Activated CD4-positive, alpha-beta memory T cell treated with anti-CD3 and anti-CD28 coated beads for 36 hours (primary cell): Measurements from ENCODE around the gene GHDC. TPM values are rescaled to one million over a fixed set of nuclear protein-coding genes. Genes with fewer than 3 reads are reported as not detected.
A peak's percentile ranks its signal among the peaks of the same experiment; 100 is the strongest.

Source experiments
- CTCF ChIA-PET: fragments of 350-600 bp; sonication (Branson Sonifier 250); formaldehyde crosslinking; loops from one replicate; lab custom pipeline; 2021; ENCODE audit warnings: antibody characterized with exemption, inconsistent platforms; lab: Charles Lee
- POLR2A ChIA-PET: fragments of 350-600 bp; sonication (Branson Sonifier 250); formaldehyde crosslinking; loops from one replicate; lab custom pipeline; 2021; ENCODE audit warnings: antibody characterized with exemption; lab: Charles Lee
- DNase-seq: peaks from one replicate; pipeline ENCODE4 v3.0.0-alpha.2; 2020
- H3K27ac Mint-ChIP-seq: one replicate; pipeline ENCODE4 v1.8.0; 2021; ENCODE audit warnings: mixed read lengths
- H3K27me3 Mint-ChIP-seq: one replicate; pipeline ENCODE4 v1.8.0; 2021; ENCODE audit warnings: mixed read lengths
- H3K36me3 Mint-ChIP-seq: one replicate; pipeline ENCODE4 v1.8.0; 2021; ENCODE audit warnings: mixed read lengths
- H3K4me1 Mint-ChIP-seq: one replicate; pipeline ENCODE4 v1.8.0; 2021; ENCODE audit warnings: low read depth, mixed read lengths
- H3K4me3 Mint-ChIP-seq: one replicate; pipeline ENCODE4 v1.8.0; 2021; ENCODE audit warnings: mild to moderate bottlenecking, mixed read lengths
- H3K9me3 Mint-ChIP-seq: one replicate; pipeline ENCODE4 v1.8.0; 2021; ENCODE audit warnings: mixed read lengths
- intact Hi-C: fragments of 100-400 bp; cut with micrococcal nuclease; formaldehyde crosslinking; loops from one replicate; pipeline ENCODE4 v1.15.1; 2023
- total RNA-seq, 2 experiments: library from RNA; stranded (reverse); gene quantifications; one replicate each; pipeline ENCODE4 v1.2.3, GENCODE V29; 2021

Gene GHDC
- total RNA-seq, 2 experiments from 2014 or later: 13.1 to 13.5 TPM

DNA sequence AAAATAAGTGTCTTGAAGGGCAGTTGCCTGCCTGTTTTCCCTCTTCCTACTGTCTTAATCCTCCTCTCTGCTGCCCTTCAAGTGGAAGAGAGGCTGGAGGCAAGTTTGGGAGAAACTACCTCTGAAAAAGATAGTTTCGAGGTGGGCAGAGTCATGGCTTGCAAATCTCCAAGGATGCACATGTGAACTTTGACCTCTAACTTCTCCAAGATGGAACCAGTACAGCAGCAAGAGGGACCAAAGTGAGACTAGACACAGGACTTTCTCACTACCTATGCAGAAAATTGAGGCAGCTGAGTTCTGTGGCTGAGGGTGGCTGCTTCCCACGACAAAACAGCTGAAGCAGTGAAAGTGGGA is 12.5 kb downstream of the GHDC start:
- DNase-seq: no peak
- intact Hi-C loops: loop anchor here (1.0 to 10.0 kb wide), 6 partner anchors 27 to 353 kb away; partner anchors contain the start of genes DNAJC7, NAGLU, RAB5C and STAT5A
- Mint-ChIP-seq H3K9me3 (no peaks in the 10 kb centered on the region), H3K27me3 (peaks cover 2% of the 10 kb centered on the region), H3K4me3 (peak overlapping the region; percentile 51), H3K27ac (no peak overlapping the region), H3K36me3 (no peaks in the 10 kb centered on the region), H3K4me1 (peaks cover 57% of the 10 kb centered on the region)
- ChIA-PET POLR2A (interaction anchor here (1.1 to 2.3 kb wide), 4 partner anchors 12 to 164 kb away, joined by 3 to 7 read pairs (median 5); partner anchors contain the start of genes DNAJC7 and GHDC), CTCF (interaction anchor here (0.7 to 3.7 kb wide), 31 partner anchors 8 to 371 kb away, joined by 3 to 26 read pairs (median 4); partner anchors contain the start of genes DHX58, DNAJC7, GHDC and KAT2A)

- DNase-seq: peak; percentile 94
- intact Hi-C loops: loop anchor here (1.0 to 10.0 kb wide), 5 partner anchors 26 to 354 kb away; partner anchors contain the start of genes DNAJC7, NAGLU, RAB5C and STAT5A
- H3K27ac Mint-ChIP-seq: no peak within 1 kb of the TSS
- peak within 1 kb of the TSS; percentile 51 for H3K4me3 Mint-ChIP-seq
- H3K27me3 Mint-ChIP-seq: peaks cover 2% of the 10 kb centered on the region
- CTCF ChIA-PET: interaction anchor here (0.7 to 3.7 kb wide), 35 partner anchors 9 to 370 kb away, joined by 3 to 26 read pairs (median 3); partner anchors contain the start of genes DHX58, DNAJC7, GHDC and KAT2A
- peaks cover 57% of the 10 kb centered on the region for H3K4me1 Mint-ChIP-seq
- H3K36me3 Mint-ChIP-seq: no peaks in the 10 kb centered on the region
- POLR2A ChIA-PET: interaction anchor here (0.6 to 2.3 kb wide), 7 partner anchors 13 to 303 kb away, joined by 3 to 7 read pairs (median 4); partner anchors contain the start of genes DNAJC7, GHDC and KAT2A
- H3K9me3 Mint-ChIP-seq: no peaks in the 10 kb centered on the region
These were observed 13.1 kb downstream of the GHDC start, which contains the start of gene KCNH4 for GRCh38 chr17:42180922-42181850. TSS of gene KCNH4 (minus strand) at chr17:42181142. CDS start at chr17:42180945, 197 bp downstream.

DNA sequence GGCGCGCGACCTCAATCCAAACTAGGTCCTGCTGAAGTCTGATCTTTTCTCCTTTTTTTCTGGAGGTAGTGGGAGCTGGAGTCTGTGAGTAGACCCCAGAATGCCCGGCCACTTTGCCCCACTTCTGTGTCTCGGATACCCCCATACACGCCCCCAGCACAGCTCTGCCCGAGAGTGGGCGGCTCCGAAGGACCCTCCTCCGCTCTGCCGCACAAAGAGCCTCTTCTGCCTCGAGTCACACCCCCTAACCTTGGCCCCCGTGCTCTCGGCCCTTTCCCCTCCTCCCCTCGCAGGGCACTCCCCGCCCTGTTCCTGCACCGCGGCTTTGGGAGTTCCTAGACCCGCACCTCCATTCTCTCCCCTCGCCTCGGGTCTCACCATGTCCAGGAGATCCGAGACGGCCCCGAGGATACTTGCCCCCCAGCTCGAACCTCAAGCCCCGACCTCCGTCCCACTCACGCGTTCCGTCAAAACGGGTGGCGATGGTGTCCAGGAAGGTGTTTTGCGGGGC is 13.8 kb downstream of the GHDC start:
- Mint-ChIP-seq H3K27ac (no peak overlapping the region), H3K4me1 (peaks cover 57% of the 10 kb centered on the region), H3K9me3 (no peaks in the 10 kb centered on the region), H3K27me3 (peaks cover 2% of the 10 kb centered on the region), H3K4me3 (peak overlapping the region; percentile 49), H3K36me3 (no peaks in the 10 kb centered on the region)
- peak; percentile 17 for DNase-seq
- ChIA-PET POLR2A (interaction anchor here (0.9 to 2.3 kb wide), 4 partner anchors 13 to 304 kb away, joined by 4 to 7 read pairs (median 4); partner anchors contain the start of genes DNAJC7 and GHDC), CTCF (interaction anchor here (0.7 to 3.7 kb wide), 12 partner anchors 14 to 222 kb away, joined by 3 to 26 read pairs (median 6); partner anchors contain the start of genes DHX58, DNAJC7 and GHDC)
- intact Hi-C loops: loop anchor here (2.0 to 10.0 kb wide), 4 partner anchors 26 to 354 kb away; partner anchors contain the start of genes DNAJC7, NAGLU, RAB5C and STAT5A

GRCh38 chr17:42179911-42180410 is 14.3 kb downstream of the GHDC start:
- CTCF ChIA-PET: interaction anchor here (0.6 to 3.7 kb wide), 9 partner anchors 15 to 223 kb away, joined by 3 to 26 read pairs (median 3); partner anchors contain the start of gene GHDC

GRCh38 chr17:42179335-42179734 is 15.0 kb downstream of the GHDC start:
- Mint-ChIP-seq H3K36me3 (no peaks in the 10 kb centered on the region), H3K4me1 (peaks cover 48% of the 10 kb centered on the region), H3K27me3 (peaks cover 2% of the 10 kb centered on the region), H3K9me3 (no peaks in the 10 kb centered on the region), H3K27ac (no peak overlapping the region), H3K4me3 (no peak overlapping the region)
- intact Hi-C loops: no loop called here
- ChIA-PET CTCF (interaction anchor here (1.2 to 3.7 kb wide), 3 partner anchors 16 to 61 kb away, joined by 3 to 26 read pairs (median 3); partner anchors contain the start of gene GHDC), POLR2A (interaction anchor here (0.8 to 1.4 kb wide), 3 partner anchors 15 to 212 kb away, joined by 3 to 4 read pairs (median 4); partner anchors contain the start of gene GHDC)
- peak; percentile 21 for DNase-seq

More at GRCh38 chr17:42179911-42180410, 14.3 kb downstream of the GHDC start:
- Mint-ChIP-seq H3K9me3 (no peaks in the 10 kb centered on the region), H3K36me3 (no peaks in the 10 kb centered on the region), H3K27ac (no peak overlapping the region), H3K4me1 (peaks cover 55% of the 10 kb centered on the region), H3K27me3 (peaks cover 2% of the 10 kb centered on the region), H3K4me3 (peak overlapping the region; percentile 49)
- peak; percentile 39 for DNase-seq
- intact Hi-C loops: loop anchor here (2.0 to 10.0 kb wide), 4 partner anchors 25 to 355 kb away; partner anchors contain the start of genes DNAJC7, NAGLU, RAB5C and STAT5A
- POLR2A ChIA-PET: interaction anchor here (0.8 to 2.3 kb wide), 5 partner anchors 14 to 304 kb away, joined by 3 to 7 read pairs (median 4); partner anchors contain the start of genes DNAJC7 and GHDC

- H3K27me3 Mint-ChIP-seq: peaks cover 2% of the 10 kb centered on the region
- H3K4me1 Mint-ChIP-seq: peaks cover 46% of the 10 kb centered on the region
- H3K27ac Mint-ChIP-seq: no peak overlapping the region
- no peak overlapping the region for H3K4me3 Mint-ChIP-seq
- CTCF ChIA-PET: interaction anchor here (1.2 to 3.7 kb wide), 2 partner anchors 16 to 61 kb away, joined by 3 to 26 read pairs; partner anchors contain the start of gene GHDC
- peak; percentile 53 for DNase-seq
- intact Hi-C loops: no loop called here
- H3K9me3 Mint-ChIP-seq: no peaks in the 10 kb centered on the region
- no peaks in the 10 kb centered on the region for H3K36me3 Mint-ChIP-seq
- POLR2A ChIA-PET: no interaction called here
These were observed 15.5 kb downstream of the GHDC start for GRCh38 chr17:42178817-42179216.

DNA sequence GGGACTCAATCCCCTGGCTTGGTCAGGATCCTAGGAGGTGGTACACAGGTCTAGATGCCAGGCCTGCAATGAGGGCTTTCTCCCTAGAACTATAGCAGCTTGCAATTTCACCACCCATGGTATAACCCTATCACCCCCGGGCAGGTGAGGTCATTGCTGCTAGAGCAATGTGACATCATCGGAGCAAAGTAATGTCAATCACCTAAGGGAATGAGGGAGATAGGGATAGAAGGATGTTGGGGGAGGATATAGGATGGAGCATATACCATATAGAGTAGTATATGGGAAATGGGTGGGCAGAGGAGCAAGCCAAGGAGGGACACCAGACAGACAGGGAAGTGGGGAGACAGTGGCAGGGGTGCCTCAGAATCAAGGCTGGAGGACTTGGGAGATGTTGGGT is 16.6 kb downstream of the GHDC start:
- POLR2A ChIA-PET: no interaction called here
- Mint-ChIP-seq H3K9me3 (no peaks in the 10 kb centered on the region), H3K27me3 (peaks cover 2% of the 10 kb centered on the region), H3K4me3 (no peak overlapping the region), H3K36me3 (no peaks in the 10 kb centered on the region), H3K27ac (no peak overlapping the region), H3K4me1 (peaks cover 34% of the 10 kb centered on the region)
- no peak for DNase-seq
- intact Hi-C loops: no loop called here
- CTCF ChIA-PET: no interaction called here

DNA sequence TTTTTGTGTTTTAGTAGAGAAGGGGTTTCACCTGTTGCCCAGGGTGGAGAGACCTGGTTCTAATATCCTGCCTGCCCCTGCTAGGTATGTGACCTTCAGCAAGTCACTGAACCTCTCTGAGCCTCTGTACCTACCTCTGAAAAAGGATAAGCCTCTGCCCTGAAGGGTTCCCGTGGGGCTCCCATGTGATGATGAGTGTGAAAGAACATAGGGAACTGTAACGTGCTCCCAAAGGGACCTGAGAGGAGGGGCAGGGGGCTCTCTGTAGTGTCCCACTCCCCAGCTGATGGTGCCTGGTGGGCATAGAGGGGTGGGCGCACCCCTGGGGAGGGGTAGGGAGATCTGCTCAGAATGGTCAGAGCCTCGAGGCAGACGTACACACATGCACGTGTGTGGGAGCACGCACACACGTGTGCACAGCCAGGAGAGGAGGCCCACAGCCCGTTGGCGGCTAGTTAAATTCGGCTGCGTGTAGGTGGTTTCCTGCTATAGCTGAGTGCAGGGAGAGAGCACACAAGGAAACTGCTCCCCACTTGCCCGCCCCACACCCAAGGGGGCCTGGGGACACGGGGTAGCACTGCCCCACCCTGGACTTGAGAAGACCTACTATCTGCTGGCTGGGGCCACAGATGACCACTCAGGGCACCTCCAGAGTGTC is 20.0 kb downstream of the GHDC start:
- H3K27ac Mint-ChIP-seq: no peak overlapping the region
- no peak overlapping the region for H3K4me3 Mint-ChIP-seq
- peaks cover 10% of the 10 kb centered on the region for H3K4me1 Mint-ChIP-seq
- peaks cover 2% of the 10 kb centered on the region for H3K27me3 Mint-ChIP-seq
- no peak for DNase-seq
- POLR2A ChIA-PET: no interaction called here
- CTCF ChIA-PET: no interaction called here
- no peaks in the 10 kb centered on the region for H3K9me3 Mint-ChIP-seq
- no peaks in the 10 kb centered on the region for H3K36me3 Mint-ChIP-seq
- intact Hi-C loops: no loop called here

DNA sequence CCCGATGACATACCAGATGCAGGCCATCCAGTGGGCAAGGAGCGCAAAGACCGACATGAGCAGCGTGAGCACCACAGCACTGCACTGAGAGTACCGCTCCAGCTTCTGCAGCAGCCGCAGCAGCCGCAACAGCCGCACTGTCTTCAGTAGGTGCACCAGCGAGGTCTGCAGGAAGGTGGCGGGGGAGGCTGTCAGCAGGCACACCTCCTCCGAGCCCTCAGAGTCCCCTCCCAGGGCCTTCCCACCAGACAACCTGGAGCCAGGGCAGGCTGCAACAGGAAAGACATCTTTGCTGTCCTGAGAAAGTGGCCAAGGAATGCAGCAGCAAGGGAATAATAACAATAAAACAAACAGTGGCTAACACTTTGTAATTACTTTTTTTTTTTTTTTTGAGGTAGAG is 22.5 kb downstream of the GHDC start:
- intact Hi-C loops: no loop called here
- Mint-ChIP-seq H3K4me3 (no peak overlapping the region), H3K36me3 (no peaks in the 10 kb centered on the region), H3K27ac (no peak overlapping the region), H3K4me1 (no peaks in the 10 kb centered on the region), H3K27me3 (no peaks in the 10 kb centered on the region), H3K9me3 (no peaks in the 10 kb centered on the region)
- DNase-seq: no peak
- CTCF ChIA-PET: interaction anchor here (0.6 to 1.0 kb wide), 2 partner anchors 235 to 257 kb away, joined by 3 to 5 read pairs; no protein-coding TSS in a partner anchor
- POLR2A ChIA-PET: no interaction called here

DNA sequence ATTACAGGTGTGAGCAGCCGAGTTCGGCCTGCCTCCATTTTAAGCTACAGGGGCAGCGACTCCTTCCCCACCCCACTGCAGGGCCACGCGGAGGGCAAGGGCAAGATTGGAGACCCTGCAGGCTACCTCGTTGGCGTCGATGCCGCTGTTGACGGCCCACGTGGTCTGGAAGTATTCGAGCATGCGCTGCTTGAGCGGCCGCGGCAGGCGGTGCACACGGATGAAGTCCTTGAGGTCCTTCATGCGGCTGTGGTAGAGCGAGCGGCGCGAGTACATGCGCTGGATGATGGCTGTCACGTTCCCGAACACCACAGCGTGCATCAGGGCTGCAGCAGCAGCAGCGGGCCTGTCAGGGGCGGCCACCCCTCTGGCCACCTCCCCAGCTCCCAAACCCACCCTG is 24.9 kb downstream of the GHDC start:
- no peak overlapping the region for H3K4me3 Mint-ChIP-seq
- CTCF ChIA-PET: no interaction called here
- POLR2A ChIA-PET: no interaction called here
- H3K27ac Mint-ChIP-seq: no peak overlapping the region
- H3K27me3 Mint-ChIP-seq: no peaks in the 10 kb centered on the region
- intact Hi-C loops: no loop called here
- no peaks in the 10 kb centered on the region for H3K4me1 Mint-ChIP-seq
- no peaks in the 10 kb centered on the region for H3K9me3 Mint-ChIP-seq
- no peak for DNase-seq
- H3K36me3 Mint-ChIP-seq: no peaks in the 10 kb centered on the region

- CTCF ChIA-PET: no interaction called here
- Mint-ChIP-seq H3K27me3 (no peaks in the 10 kb centered on the region), H3K4me3 (no peak overlapping the region), H3K4me1 (no peaks in the 10 kb centered on the region), H3K27ac (no peak overlapping the region), H3K36me3 (no peaks in the 10 kb centered on the region), H3K9me3 (no peaks in the 10 kb centered on the region)
- intact Hi-C loops: no loop called here
- no peak for DNase-seq
- POLR2A ChIA-PET: no interaction called here
These were observed 26.5 kb downstream of the GHDC start for GRCh38 chr17:42167807-42168206.
